RWPE1 (cell line): Measurements from ENCODE around the gene GNB1L.

Experiments
- CTCF ChIA-PET: fragments of 350-600 bp; sonication (Branson Sonifier 250); formaldehyde crosslinking; extraction: SDS; loops from one replicate; lab custom pipeline; 2021; lab: Yijun Ruan, JAX
- POLR2A ChIA-PET: fragments of 400-600 bp; formaldehyde crosslinking; extraction: SDS; loops from one replicate; lab custom pipeline; 2020; ENCODE audit warnings: antibody characterized with exemption; ENCODE audit not compliant: low non-redundant PET; lab: Yijun Ruan, JAX
- DNase-seq: peaks from one replicate; pipeline ENCODE4 v3.0.0; 2012; ENCODE audit warnings: low spot score
- H3K27ac ChIP-seq: fragments of 450-650 bp; 2 replicates; pipeline ENCODE4 v1.5.1; 2017
- TF ChIP-seq, protein P1 (sequence below): fragments of 450-650 bp; conservative IDR thresholded peaks from 2 replicates; pipeline ENCODE4 v1.5.1; 2017; ENCODE audit warnings: low read depth, mild to moderate bottlenecking

GNB1L gene

DNA sequence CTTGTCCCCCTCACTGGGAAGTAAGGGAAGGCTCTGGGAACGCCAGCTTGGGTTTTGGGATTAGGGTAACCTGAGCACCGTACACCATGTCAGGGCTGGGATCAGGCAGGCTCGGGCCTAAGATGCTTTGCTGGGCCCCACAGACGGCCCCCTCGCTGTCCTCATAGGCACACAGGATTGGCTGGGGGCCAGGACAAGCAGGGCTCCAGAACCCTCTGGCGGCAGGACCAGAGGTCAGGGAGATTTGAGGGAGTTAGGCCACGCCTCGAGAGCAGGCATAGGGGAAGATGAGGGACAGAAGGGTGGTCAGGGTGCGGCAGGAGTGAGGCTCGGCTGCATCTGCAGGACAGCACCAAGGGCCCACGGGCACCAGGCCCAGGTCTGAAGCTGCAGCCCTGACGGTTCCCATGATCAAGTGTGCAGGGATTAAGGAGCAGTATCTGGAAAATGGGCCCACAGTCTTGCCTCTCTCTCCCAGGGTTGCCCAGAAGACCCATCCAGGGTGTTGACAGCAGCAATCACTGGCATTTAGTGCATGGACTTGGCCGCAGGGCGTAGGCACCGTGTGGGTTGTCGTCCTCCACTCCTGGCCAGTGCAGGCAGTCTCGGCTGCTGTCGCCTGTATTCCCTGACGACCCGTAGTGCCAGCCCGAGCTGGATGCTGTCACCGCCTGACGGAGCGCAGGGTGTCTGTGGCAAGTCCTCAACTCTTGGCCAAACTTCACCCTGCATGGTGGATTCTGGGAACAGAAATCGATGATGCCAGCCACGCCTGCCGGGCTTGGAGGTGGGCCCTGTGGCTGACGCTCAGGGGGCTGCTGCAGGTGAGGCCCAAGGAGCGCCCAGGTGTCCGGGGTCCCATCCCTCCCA, 15.7 kb upstream of the GNB1L start:
- TF ChIP-seq, protein P1, sequence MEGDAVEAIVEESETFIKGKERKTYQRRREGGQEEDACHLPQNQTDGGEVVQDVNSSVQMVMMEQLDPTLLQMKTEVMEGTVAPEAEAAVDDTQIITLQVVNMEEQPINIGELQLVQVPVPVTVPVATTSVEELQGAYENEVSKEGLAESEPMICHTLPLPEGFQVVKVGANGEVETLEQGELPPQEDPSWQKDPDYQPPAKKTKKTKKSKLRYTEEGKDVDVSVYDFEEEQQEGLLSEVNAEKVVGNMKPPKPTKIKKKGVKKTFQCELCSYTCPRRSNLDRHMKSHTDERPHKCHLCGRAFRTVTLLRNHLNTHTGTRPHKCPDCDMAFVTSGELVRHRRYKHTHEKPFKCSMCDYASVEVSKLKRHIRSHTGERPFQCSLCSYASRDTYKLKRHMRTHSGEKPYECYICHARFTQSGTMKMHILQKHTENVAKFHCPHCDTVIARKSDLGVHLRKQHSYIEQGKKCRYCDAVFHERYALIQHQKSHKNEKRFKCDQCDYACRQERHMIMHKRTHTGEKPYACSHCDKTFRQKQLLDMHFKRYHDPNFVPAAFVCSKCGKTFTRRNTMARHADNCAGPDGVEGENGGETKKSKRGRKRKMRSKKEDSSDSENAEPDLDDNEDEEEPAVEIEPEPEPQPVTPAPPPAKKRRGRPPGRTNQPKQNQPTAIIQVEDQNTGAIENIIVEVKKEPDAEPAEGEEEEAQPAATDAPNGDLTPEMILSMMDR: no peak
- ChIA-PET CTCF (interaction anchor here (0.6 kb wide), 1 partner anchor 140 kb away, joined by 3 read pairs; no protein-coding TSS in a partner anchor), POLR2A (no interaction called here)
- peak overlapping the region; percentile 54 for H3K27ac ChIP-seq
- no peak for DNase-seq

DNA sequence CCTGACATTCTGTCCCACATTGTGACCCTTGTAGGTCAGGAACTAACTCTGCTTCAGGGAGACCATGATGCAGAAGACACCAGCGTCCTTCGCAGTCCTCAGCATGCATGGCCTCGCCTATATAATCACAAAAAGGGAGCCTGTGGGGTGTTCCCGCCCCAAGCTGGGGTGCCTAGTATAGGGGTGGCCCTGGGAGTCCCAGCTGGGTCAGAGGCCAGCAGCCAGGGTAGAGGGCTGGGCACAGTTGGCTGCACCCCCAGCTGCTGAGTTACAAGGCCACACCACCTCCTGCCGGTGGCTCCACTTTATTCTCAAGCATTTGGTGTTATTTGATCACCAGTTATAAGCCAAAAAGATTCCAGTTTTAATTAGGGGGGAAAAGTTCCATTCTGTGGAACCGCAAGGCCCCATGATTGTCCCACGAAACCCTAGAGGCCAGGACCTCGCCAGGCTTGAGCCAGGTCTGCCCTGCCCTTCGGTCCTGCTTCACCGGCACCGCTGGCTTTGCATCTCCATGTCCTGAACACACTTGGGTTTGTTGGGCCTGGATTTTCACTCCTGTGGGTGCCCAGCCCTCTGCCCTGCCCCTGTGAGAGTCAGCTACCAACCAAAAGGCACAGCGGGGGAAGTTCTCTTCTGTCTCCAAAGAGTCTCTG, 15.0 kb upstream of the GNB1L start:
- POLR2A ChIA-PET: no interaction called here
- DNase-seq: no peak
- peak overlapping the region; percentile 54 for H3K27ac ChIP-seq
- TF ChIP-seq, protein P1: no peak
- CTCF ChIA-PET: no interaction called here

DNA sequence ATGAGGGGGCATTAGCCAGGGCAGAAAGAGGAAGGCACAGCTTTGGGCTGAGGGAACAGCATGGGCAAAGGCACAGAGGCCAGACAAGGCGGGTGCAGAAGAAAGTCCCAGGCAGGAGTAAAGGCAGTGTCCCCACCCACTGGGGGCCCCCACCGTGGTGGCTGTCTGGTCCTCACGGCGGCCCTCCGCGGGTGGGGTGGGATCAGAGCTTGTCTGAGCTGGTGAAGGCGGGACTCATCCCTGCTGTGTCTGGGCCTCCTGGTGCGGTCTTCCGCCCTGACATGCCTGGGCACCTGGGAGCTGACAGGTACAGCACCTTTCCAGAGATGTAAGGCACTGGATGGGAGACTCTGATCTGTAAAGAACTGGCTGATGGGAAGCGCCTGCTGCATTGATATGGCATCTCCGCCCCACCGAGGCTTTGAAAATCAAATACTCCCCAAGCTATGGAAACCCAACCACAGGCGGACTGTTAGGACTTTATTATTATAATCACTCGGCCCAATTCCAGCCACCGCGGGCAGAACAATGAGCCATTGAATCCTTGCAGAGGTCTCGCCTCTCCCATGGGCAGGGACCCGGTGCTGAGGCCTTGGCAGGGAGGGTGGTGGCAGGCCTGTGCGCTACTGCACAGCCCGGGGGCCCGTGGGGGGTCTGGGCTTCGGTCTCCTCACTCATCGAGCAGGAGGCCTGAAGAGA, 14.2 kb upstream of the GNB1L start:
- TF ChIP-seq, protein P1: no peak
- CTCF ChIA-PET: no interaction called here
- no peak for DNase-seq
- POLR2A ChIA-PET: no interaction called here
- H3K27ac ChIP-seq: peak overlapping the region; percentile 54

DNA sequence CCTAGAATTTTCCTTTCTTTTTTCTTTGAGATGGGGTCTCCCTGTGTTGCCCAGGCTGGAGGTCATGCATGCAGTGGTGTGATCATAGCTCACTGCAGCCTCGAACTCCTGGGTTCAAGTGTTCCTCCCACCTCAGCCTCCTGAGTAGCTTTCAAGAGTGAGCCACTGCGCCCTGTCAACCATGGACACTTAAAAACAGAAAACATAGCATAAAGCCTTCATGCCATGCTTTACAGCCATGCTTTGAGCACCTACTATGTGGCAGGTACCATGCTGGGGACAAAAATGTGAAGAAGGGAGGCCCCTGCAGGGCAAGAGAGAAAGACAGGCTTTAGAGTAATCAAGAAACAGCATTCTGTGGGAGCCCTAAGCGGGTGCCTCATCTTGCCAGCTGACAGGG, 13.7 kb upstream of the GNB1L start:
- TF ChIP-seq, protein P1: no peak
- DNase-seq: no peak
- peak overlapping the region; percentile 54 for H3K27ac ChIP-seq
- ChIA-PET POLR2A (no interaction called here), CTCF (no interaction called here)

DNA sequence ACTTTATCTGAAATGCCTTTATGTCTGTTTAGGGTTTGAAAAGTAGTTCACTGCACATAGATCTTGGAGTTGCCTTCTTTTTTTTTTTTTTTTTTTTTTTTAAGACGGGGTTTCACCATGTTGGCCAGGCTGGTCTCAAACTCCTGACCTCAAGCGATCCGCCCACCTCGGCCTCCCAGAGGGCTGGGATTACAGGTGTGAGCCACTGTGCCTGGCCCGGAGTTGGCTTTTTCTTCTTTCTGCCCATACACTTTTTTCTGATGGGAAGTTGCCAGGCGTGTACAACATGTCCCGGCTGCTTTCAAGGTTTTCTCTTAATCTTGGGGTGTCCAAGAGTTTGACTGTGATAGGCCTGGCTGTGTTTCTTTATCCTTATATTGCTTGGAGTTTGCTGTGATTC, 12.9 kb upstream of the GNB1L start:
- DNase-seq: no peak
- ChIA-PET POLR2A (no interaction called here), CTCF (no interaction called here)
- TF ChIP-seq, protein P1: no peak
- H3K27ac ChIP-seq: no peak overlapping the region

DNA sequence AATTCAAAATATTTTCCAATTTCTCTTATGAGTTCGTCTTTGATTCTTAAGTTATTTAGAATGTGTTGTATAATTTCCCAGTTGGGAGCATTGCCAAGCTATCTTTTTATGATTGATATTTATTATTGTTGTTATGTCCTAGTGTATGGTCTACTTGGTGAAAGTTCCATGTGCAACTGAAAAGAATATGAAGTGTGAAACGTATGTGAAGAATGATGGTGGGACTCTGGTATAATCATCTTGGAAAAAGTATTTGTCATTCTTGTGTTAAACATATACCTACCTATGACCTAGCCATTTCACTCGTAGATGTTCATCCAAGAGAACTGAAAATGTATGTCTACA, 12.0 kb upstream of the GNB1L start:
- POLR2A ChIA-PET: no interaction called here
- H3K27ac ChIP-seq: no peak overlapping the region
- DNase-seq: no peak
- TF ChIP-seq, protein P1: no peak
- CTCF ChIA-PET: no interaction called here
